Kidney capillary endothelial cell (primary cell): ENCODE data around the gene HDAC4.

Experiments
- DNase-seq: peaks from one replicate; pipeline ENCODE4 v3.0.0-alpha.2; 2018; ENCODE audit warnings: low spot score

HDAC4 gene

GRCh38 chr2:239200646-239201530 is 199.9 kb downstream of the HDAC4 start:
- no peak for DNase-seq

GRCh38 chr2:239199041-239199768 is 201.6 kb downstream of the HDAC4 start:
- no peak for DNase-seq

GRCh38 chr2:239198221-239198620 is 202.6 kb downstream of the HDAC4 start:
- DNase-seq: no peak

DNA sequence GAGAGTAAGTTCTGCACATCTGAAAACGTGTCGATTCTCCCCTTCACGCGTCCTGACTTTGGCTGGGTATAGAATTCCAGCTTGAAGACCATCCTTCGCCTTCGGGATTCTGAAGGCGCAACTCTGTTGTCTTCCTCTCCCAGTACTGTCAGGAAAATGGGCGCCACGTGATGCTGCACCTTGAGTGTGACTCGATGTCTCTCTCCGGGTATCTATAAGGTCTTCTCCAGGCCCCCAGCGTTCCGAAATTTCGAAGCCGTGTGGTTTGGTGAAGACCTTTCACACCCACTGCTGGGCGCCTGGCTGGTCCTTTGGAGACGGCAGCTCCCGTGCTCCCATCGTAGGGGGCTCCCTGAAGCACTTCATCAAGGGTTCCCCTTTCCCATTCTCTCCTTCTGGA is 203.7 kb downstream of the HDAC4 start:
- DNase-seq: no peak

DNA sequence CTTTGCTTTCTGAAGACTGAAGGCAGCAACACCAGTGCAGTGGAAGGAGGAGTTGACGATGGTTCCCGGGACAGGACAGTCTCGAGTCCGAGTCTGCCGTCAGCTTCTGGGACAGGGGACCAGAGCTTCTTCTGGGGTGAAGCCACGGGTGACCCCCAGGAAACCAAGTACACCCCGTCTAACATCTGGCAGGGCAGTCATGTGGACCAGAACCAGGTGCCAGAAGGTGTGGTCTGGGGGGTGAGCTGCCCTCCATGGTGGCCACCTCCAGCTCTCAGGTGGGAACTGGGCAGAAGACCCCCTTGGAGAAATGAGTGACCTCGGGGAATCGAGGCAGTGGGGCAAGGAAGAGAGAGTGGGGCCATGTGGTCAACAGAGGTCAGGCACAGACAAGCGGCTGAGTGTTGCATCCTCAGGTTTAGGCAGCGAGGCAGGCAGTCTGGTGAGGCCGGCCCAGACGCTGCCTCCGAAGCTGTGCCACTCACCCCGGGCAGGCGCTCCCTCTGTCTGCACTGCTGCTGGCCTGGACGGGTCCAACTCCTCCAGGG is 204.3 kb downstream of the HDAC4 start:
- no peak for DNase-seq

DNA sequence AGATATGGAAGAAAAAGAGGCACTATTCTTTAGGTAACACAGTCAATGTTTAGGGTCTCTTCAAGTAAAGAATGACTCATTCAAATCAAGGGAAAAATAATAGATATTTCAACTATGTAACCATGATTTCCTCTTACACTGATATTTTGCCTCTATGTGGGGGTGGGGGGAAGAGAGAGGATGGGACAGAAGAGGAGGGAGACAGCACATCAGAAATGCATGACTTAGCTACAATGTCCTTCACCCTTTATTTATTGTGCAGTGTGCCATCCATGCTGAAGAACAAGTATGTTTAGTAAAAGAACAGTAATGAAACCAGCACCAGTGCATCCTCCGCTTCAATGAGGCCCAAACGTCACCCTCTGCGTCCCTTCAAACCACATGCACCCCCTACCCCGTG is 204.8 kb downstream of the HDAC4 start:
- no peak for DNase-seq

DNA sequence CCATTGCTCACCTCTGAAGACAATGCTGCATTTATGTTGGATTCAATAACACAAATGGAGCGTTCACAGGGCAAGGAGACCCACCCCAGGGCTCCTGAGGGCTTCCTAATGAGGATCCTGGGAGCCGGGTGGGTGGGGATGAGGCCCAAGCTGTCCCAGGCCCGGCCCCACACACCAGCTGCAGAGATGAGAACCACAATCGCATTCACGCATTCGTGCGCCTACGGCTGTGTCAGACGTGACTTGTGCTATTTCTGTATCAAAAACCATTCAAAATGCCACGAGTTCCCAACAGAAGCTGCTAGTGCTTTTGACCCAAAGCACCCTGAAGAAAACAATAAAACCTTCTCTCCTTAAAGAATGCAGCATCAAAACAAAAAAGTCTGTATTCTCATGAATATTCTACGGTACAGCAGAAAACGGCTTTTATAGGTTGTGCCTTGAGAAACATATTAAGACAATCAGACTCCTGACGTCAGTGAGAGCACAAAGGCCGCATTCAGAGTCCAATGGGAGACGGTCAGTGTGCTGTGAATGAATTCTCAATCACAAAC is 205.4 kb downstream of the HDAC4 start:
- no peak for DNase-seq

GRCh38 chr2:239194731-239195317 is 206.0 kb downstream of the HDAC4 start:
- no peak for DNase-seq

GRCh38 chr2:239193925-239194677 is 206.7 kb downstream of the HDAC4 start:
- DNase-seq: no peak

GRCh38 chr2:239193401-239193811 is 207.4 kb downstream of the HDAC4 start:
- no peak for DNase-seq

- no peak for DNase-seq
These were observed 207.8 kb downstream of the HDAC4 start for GRCh38 chr2:239192975-239193374.

GRCh38 chr2:239192456-239192855 is 208.4 kb downstream of the HDAC4 start:
- DNase-seq: no peak

DNA sequence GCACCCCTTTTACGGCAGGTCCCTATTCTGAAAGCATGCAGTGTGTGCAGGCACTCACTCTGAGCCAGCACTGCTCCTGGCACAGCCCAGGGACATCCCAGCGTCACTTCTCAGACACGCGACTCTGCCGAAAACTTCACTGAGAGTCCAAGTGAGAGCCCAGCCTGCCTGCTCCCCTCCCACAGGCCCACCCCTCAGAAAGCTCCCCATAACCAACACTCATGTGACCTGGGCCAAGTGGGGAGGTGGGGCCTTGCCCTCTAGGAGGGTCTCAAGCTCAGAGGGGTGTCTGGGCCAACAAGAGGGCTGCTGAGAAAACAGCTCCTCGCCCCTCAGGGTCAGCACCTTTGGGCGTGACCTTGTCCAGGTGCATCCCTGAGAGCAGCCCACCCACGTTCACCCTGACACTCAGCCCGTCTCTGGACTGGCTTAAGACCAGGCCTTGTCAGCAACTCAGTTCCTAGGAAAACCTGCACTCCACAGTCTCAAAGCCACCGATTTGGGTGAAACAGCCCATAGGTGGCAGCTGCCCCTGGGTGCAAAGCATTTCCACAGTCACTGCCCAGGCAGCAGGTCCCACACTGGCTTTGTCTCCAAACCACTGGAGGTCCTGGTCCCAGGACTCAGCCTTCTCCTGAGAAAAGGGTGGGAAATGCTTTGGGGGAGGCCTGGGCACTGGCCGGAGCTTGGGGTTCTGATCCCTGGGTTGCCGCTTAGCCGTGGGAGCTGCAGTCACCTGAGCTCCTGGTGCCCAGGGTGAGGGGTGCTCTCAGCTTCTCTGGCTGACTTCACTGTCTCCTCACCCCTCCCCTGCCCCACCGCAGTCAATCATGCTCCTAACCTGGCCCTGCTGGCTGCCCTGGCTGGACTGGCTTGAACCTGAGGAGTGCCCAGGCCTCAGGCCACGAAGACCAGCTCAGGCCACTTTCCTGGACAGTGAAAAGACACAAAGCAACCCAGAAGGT is 209.6 kb downstream of the HDAC4 start:
- DNase-seq: no peak

DNA sequence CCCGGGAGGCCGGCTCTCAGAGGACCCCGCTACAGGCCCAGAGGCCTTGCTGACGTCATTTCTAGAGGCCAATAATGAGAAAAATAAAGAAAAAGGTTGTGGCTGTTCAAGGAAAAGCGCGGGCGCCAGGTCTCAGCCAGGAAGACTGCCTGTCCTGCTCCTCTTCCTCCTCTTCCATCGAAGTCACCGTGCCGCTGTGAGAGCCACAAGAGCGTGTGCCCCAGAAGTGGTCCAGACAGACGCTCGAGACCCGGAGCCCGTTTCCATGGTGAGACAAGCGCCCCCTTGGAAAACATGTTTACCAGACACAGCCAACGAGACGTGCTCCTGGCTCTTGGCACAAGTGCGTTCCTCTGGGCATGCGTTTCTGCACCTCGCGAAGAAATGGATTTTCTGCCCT is 210.5 kb downstream of the HDAC4 start:
- no peak for DNase-seq

DNA sequence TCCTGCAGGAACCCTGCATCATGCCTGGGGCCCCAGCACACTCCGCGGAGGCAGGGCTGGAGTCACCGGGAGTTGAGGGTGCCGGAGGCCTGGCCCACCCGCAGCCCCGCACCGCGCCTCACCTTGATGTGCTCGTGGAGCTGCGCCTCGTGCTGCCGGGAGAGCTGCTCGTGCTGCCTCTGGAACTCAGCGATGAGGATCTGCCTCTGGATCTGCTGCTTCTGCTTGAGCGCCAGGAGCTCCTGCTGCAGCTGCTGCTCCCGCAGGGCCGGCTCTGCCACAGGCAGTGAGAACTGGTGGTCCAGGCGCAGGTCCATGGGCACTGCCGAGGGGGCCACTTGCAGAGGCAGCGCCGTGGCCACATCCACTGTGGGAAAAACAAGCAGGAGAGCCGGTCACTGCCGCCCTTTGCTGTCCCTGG is 211.1 kb downstream of the HDAC4 start:
- DNase-seq: no peak

- no peak for DNase-seq
These were observed 212.3 kb downstream of the HDAC4 start for GRCh38 chr2:239188536-239188935.

- DNase-seq: no peak
These were observed 213.2 kb downstream of the HDAC4 start for GRCh38 chr2:239187464-239188253.

GRCh38 chr2:239186516-239187357 is 214.1 kb downstream of the HDAC4 start:
- DNase-seq: no peak
